ENCODE data around the gene ZNF804A. TPM values are rescaled to one million over a fixed set of nuclear protein-coding genes. Genes with fewer than 3 reads are reported as not detected.
"Not testable (repeated sequence)": the region's sequence is repeated elsewhere in the genome, so short reads cannot be mapped to it uniquely, and the experiment has no call there.

Gene ZNF804A
- total RNA-seq, 1 donor from 2014 or later = 0.32 TPM

GRCh38 chr2:184756885-184757284 is 158.6 kb downstream of the ZNF804A start:
- DNase-seq (ENCODE audit: low read depth) (peak; percentile 31), FAIRE-seq (no peak)
- Histone ChIP-seq H3K9me3 (ENCODE audit: insufficient read depth, low read depth, low read length) (no peaks in the 10 kb centered on the region), H3K27ac (ENCODE audit: low read depth, low read length) (no peak overlapping the region), H2AFZ (ENCODE audit: low read depth, low read length) (no peak overlapping the region), H3K9ac (ENCODE audit: low read length) (no peak overlapping the region), H3K4me3 (ENCODE audit: insufficient read depth, low read depth, low read length) (no peak overlapping the region), H3K79me2 (ENCODE audit: insufficient read depth, low read length) (no peaks in the 10 kb centered on the region), H3K36me3 (ENCODE audit: insufficient read depth, low read length) (no peaks in the 10 kb centered on the region), H3K27me3 (ENCODE audit: insufficient read depth, low read length) (no peaks in the 10 kb centered on the region), H3K4me1 (ENCODE audit: insufficient read depth, low read length) (no peaks in the 10 kb centered on the region), H4K20me1 (ENCODE audit: insufficient read depth, low read length) (no peaks in the 10 kb centered on the region), H3K4me2 (ENCODE audit: low read length) (no peak overlapping the region)
- peaks cover 2% of the 10 kb centered on the region for H3K4me1 Mint-ChIP-seq (ENCODE audit: low read depth, unreplicated experiment)
- H3K4me3 Mint-ChIP-seq (ENCODE audit: unreplicated experiment) = no peak overlapping the region
- H3K27me3 Mint-ChIP-seq (ENCODE audit: low read depth, unreplicated experiment) = no peaks in the 10 kb centered on the region
- no peaks in the 10 kb centered on the region for H3K36me3 Mint-ChIP-seq (ENCODE audit: low read depth, unreplicated experiment)
- no peak for TF ChIP-seq CTCF (IDR thresholded peaks at IDR 0.05; ENCODE audit: insufficient read depth, low read depth, low read length)
- no peak for TF ChIP-seq EZH2 (IDR thresholded peaks at IDR 0.05; ENCODE audit: insufficient read depth, low read length)
- H3K9me3 Mint-ChIP-seq (ENCODE audit: unreplicated experiment) = no peaks in the 10 kb centered on the region
- H3K27ac Mint-ChIP-seq (ENCODE audit: unreplicated experiment) = no peak overlapping the region

- not testable (repeated sequence) for H3K36me3 ChIP-seq (ENCODE audit: insufficient read depth, low read length); H3K4me1 ChIP-seq (ENCODE audit: insufficient read depth, low read length); H3K4me3 Mint-ChIP-seq (ENCODE audit: unreplicated experiment); H3K27ac ChIP-seq (ENCODE audit: low read depth, low read length); H3K27ac Mint-ChIP-seq (ENCODE audit: unreplicated experiment); H3K9me3 Mint-ChIP-seq (ENCODE audit: unreplicated experiment); H3K79me2 ChIP-seq (ENCODE audit: insufficient read depth, low read length); H3K27me3 Mint-ChIP-seq (ENCODE audit: low read depth, unreplicated experiment); H2AFZ ChIP-seq (ENCODE audit: low read depth, low read length); FAIRE-seq; H3K4me1 Mint-ChIP-seq (ENCODE audit: low read depth, unreplicated experiment); DNase-seq (ENCODE audit: low read depth); H3K4me3 ChIP-seq (ENCODE audit: insufficient read depth, low read depth, low read length); H3K4me2 ChIP-seq (ENCODE audit: low read length); H3K36me3 Mint-ChIP-seq (ENCODE audit: low read depth, unreplicated experiment); H3K9me3 ChIP-seq (ENCODE audit: insufficient read depth, low read depth, low read length); H3K9ac ChIP-seq (ENCODE audit: low read length); H4K20me1 ChIP-seq (ENCODE audit: insufficient read depth, low read length); H3K27me3 ChIP-seq (ENCODE audit: insufficient read depth, low read length)
These were observed 161.4 kb downstream of the ZNF804A start for GRCh38 chr2:184759557-184760255.

GRCh38 chr2:184760931-184761330 is 162.6 kb downstream of the ZNF804A start:
- Mint-ChIP-seq H3K9me3 (ENCODE audit: unreplicated experiment) (no peaks in the 10 kb centered on the region), H3K27me3 (ENCODE audit: low read depth, unreplicated experiment) (no peaks in the 10 kb centered on the region)
- TF ChIP-seq EZH2 (IDR thresholded peaks at IDR 0.05; ENCODE audit: insufficient read depth, low read length) (no peak), CTCF (IDR thresholded peaks at IDR 0.05; ENCODE audit: insufficient read depth, low read depth, low read length) (no peak)

More at GRCh38 chr2:184760931-184761330, 162.6 kb downstream of the ZNF804A start:
- Histone ChIP-seq H3K4me2 (ENCODE audit: low read length) (no peak overlapping the region), H3K27ac (ENCODE audit: low read depth, low read length) (no peak overlapping the region), H4K20me1 (ENCODE audit: insufficient read depth, low read length) (no peaks in the 10 kb centered on the region), H3K4me3 (ENCODE audit: insufficient read depth, low read depth, low read length) (no peak overlapping the region), H3K4me1 (ENCODE audit: insufficient read depth, low read length) (no peaks in the 10 kb centered on the region), H3K9me3 (ENCODE audit: insufficient read depth, low read depth, low read length) (no peaks in the 10 kb centered on the region), H3K36me3 (ENCODE audit: insufficient read depth, low read length) (no peaks in the 10 kb centered on the region), H3K79me2 (ENCODE audit: insufficient read depth, low read length) (no peaks in the 10 kb centered on the region), H3K9ac (ENCODE audit: low read length) (no peak overlapping the region), H2AFZ (ENCODE audit: low read depth, low read length) (no peak overlapping the region), H3K27me3 (ENCODE audit: insufficient read depth, low read length) (no peaks in the 10 kb centered on the region)
- H3K4me1 Mint-ChIP-seq (ENCODE audit: low read depth, unreplicated experiment) = peaks cover 2% of the 10 kb centered on the region
- FAIRE-seq (no peak), DNase-seq (ENCODE audit: low read depth) (no peak)
- H3K36me3 Mint-ChIP-seq (ENCODE audit: low read depth, unreplicated experiment) = no peaks in the 10 kb centered on the region
- no peak overlapping the region for H3K27ac Mint-ChIP-seq (ENCODE audit: unreplicated experiment)
- no peak overlapping the region for H3K4me3 Mint-ChIP-seq (ENCODE audit: unreplicated experiment)

All from astrocyte (in vitro differentiated cells and primary cell).